BE2C (cell line): Measurements from ENCODE around the gene ZRANB3.
"Not testable (repeated sequence)": the region's sequence is repeated elsewhere in the genome, so short reads cannot be mapped to it uniquely, and the experiment has no call there.

Experiments
- DNase-seq: peaks from one replicate; pipeline ENCODE4 v3.0.0-alpha.2; 2020
- H3K27me3 ChIP-seq: fragments of 250-450 bp; sonication (Bioruptor Pico); 2 replicates; pipeline ENCODE4 v1.5.1; 2020; ENCODE audit warnings: mild to moderate bottlenecking
- H3K36me3 ChIP-seq: fragments of 250-450 bp; sonication (Bioruptor Pico); 2 replicates; pipeline ENCODE4 v1.5.1; 2020; ENCODE audit warnings: mild to moderate bottlenecking
- H3K4me1 ChIP-seq: fragments of 250-450 bp; sonication (Bioruptor Pico); 2 replicates; pipeline ENCODE4 v1.5.1; 2020
- H3K4me3 ChIP-seq: 2 replicates; pipeline ENCODE4 v1.5.1; 2011; ENCODE audit warnings: low read depth, low read length
- H3K9me3 ChIP-seq: fragments of 250-450 bp; sonication (Bioruptor Pico); 2 replicates; pipeline ENCODE4 v1.5.1; 2020
- CTCF ChIP-seq: IDR thresholded peaks from 2 replicates; pipeline ENCODE4 v1.5.1; 2012; ENCODE audit warnings: mild to moderate bottlenecking, low read depth, low read length

The ZRANB3 gene

GRCh38 chr2:135531231-135532197 is 496 bp upstream of the ZRANB3 start, which contains the start of gene R3HDM1:
Gene R3HDM1 (plus strand): TSS chr2:135531484. CDS start chr2:135604846, 73,362 bp downstream.
- H3K27me3 ChIP-seq = no peaks in the 10 kb centered on the region
- H3K9me3 ChIP-seq = no peaks in the 10 kb centered on the region
- no peak for TF ChIP-seq CTCF
- H3K4me1 ChIP-seq = no peaks in the 10 kb centered on the region
- no peaks in the 10 kb centered on the region for H3K36me3 ChIP-seq
- DNase-seq = peak; percentile 91
- peak within 1 kb of the TSS; percentile 77 for H3K4me3 ChIP-seq

- H3K9me3 ChIP-seq = no peaks in the 10 kb centered on the region
- no peak for DNase-seq
- H3K36me3 ChIP-seq = no peaks in the 10 kb centered on the region
- no peaks in the 10 kb centered on the region for H3K4me1 ChIP-seq
- H3K27me3 ChIP-seq = no peaks in the 10 kb centered on the region
- TF ChIP-seq CTCF = no peak
- H3K4me3 ChIP-seq = no peak overlapping the region
Observed at GRCh38 chr2:135528006-135528405, 3.0 kb downstream of the ZRANB3 start.

- no peak for TF ChIP-seq CTCF
- DNase-seq = no peak
Observed at GRCh38 chr2:135525786-135526185, 5.2 kb downstream of the ZRANB3 start.

GRCh38 chr2:135512099-135512498 is 18.9 kb downstream of the ZRANB3 start:
- no peaks in the 10 kb centered on the region for H3K4me1 ChIP-seq
- no peak for TF ChIP-seq CTCF
- no peaks in the 10 kb centered on the region for H3K9me3 ChIP-seq
- H3K4me3 ChIP-seq = no peak overlapping the region
- DNase-seq = no peak
- H3K36me3 ChIP-seq = no peaks in the 10 kb centered on the region
- no peaks in the 10 kb centered on the region for H3K27me3 ChIP-seq

More at GRCh38 chr2:135525786-135526185, 5.2 kb downstream of the ZRANB3 start:
- Histone ChIP-seq H3K4me1 (no peaks in the 10 kb centered on the region), H3K4me3 (no peak overlapping the region), H3K27me3 (no peaks in the 10 kb centered on the region), H3K9me3 (no peaks in the 10 kb centered on the region), H3K36me3 (no peaks in the 10 kb centered on the region)

- no peak for TF ChIP-seq CTCF
- Histone ChIP-seq H3K27me3 (no peaks in the 10 kb centered on the region), H3K4me3 (no peak overlapping the region), H3K36me3 (no peaks in the 10 kb centered on the region), H3K9me3 (no peaks in the 10 kb centered on the region), H3K4me1 (no peaks in the 10 kb centered on the region)
- no peak for DNase-seq
Observed at GRCh38 chr2:135510577-135510976, 20.4 kb downstream of the ZRANB3 start.

- H3K27me3 ChIP-seq = no peaks in the 10 kb centered on the region
- no peaks in the 10 kb centered on the region for H3K36me3 ChIP-seq
- TF ChIP-seq CTCF = no peak
- no peak overlapping the region for H3K4me3 ChIP-seq
- no peaks in the 10 kb centered on the region for H3K4me1 ChIP-seq
- no peaks in the 10 kb centered on the region for H3K9me3 ChIP-seq
- no peak for DNase-seq
Observed at GRCh38 chr2:135504811-135505210, 26.2 kb downstream of the ZRANB3 start.

GRCh38 chr2:135498588-135498987 is 32.4 kb downstream of the ZRANB3 start:
- not testable (repeated sequence) for H3K27me3 ChIP-seq, DNase-seq, H3K4me3 ChIP-seq, H3K36me3 ChIP-seq, H3K4me1 ChIP-seq, H3K9me3 ChIP-seq
